ENCODE measurements around the gene MYO1D.
"Not testable (repeated sequence)": the region's sequence is repeated elsewhere in the genome, so short reads cannot be mapped to it uniquely, and the experiment has no call there.

Gene MYO1D

GRCh38 chr17:32551186-32551955 lies 325.6 kb downstream of the MYO1D start:
- H3K9me3 Mint-ChIP-seq, result no peaks in the 10 kb centered on the region
- no peaks in the 10 kb centered on the region for H3K36me3 Mint-ChIP-seq
- peak overlapping the region; percentile 20 for H3K4me3 Mint-ChIP-seq
- H3K4me1 Mint-ChIP-seq, result peaks cover 49% of the 10 kb centered on the region
- peak overlapping the region; percentile 3 for H3K27ac Mint-ChIP-seq
- no peaks in the 10 kb centered on the region for H3K27me3 Mint-ChIP-seq

GRCh38 chr17:32549559-32549958 lies 327.4 kb downstream of the MYO1D start:
- Mint-ChIP-seq H3K4me1 (peaks cover 39% of the 10 kb centered on the region), H3K27me3 (no peaks in the 10 kb centered on the region), H3K27ac (no peak overlapping the region), H3K9me3 (no peaks in the 10 kb centered on the region), H3K4me3 (no peak overlapping the region), H3K36me3 (no peaks in the 10 kb centered on the region)

DNA sequence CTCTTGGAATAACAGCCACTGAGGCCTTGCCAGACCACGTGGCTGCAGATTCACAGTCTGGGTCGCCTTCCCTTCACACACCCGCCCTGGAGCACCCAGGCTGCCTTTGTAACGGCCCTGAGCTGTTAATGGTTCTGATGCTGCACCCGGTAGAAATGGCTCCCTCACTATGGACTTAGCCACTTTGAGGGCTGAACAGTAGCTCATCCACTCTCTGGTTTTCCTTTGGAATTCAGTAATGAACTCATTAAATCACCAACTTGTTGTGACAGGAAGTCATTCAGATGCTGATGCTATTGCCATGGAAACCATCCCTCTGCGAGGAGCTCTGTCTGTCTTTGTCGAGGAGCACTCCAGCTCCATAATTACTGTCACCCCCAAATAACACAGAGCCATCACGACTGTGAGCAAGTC lies 330.9 kb downstream of the MYO1D start:
- Mint-ChIP-seq H3K27ac (no peak overlapping the region), H3K36me3 (no peaks in the 10 kb centered on the region)

DNA sequence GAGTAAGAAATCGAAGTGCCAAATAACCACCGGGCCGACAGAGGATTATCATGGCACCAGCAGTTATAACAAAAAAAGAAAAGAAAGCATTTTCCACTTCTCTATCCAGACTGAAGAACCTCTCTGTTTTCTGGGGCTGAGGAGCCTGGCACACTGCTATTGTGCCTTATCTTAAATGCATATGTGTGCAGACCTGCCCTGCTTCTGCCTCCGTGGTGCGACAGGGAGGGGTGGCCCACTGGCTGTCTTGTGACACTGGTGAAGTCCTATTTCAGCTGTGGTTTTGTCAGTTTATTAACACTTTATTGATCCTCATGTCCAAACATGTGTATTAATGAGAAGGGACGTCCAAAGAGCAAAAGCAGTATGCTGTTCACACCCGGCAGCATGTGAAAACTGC lies 334.7 kb downstream of the MYO1D start:
- no peak overlapping the region for H3K27ac Mint-ChIP-seq
- H3K4me1 Mint-ChIP-seq, result no peaks in the 10 kb centered on the region
- H3K36me3 Mint-ChIP-seq, result no peaks in the 10 kb centered on the region
- no peaks in the 10 kb centered on the region for H3K27me3 Mint-ChIP-seq
- no peak overlapping the region for H3K4me3 Mint-ChIP-seq
- no peaks in the 10 kb centered on the region for H3K9me3 Mint-ChIP-seq

More for the DNA sequence above, 330.9 kb downstream of the MYO1D start:
- Mint-ChIP-seq H3K27me3 (no peaks in the 10 kb centered on the region), H3K4me1 (peaks cover 8% of the 10 kb centered on the region), H3K9me3 (no peaks in the 10 kb centered on the region), H3K4me3 (no peak overlapping the region)

- Mint-ChIP-seq H3K27ac (no peak overlapping the region), H3K4me3 (no peak overlapping the region), H3K36me3 (no peaks in the 10 kb centered on the region), H3K4me1 (no peaks in the 10 kb centered on the region), H3K9me3 (no peaks in the 10 kb centered on the region), H3K27me3 (no peaks in the 10 kb centered on the region)
Measured at GRCh38 chr17:32541640-32542039, 335.3 kb downstream of the MYO1D start.

DNA sequence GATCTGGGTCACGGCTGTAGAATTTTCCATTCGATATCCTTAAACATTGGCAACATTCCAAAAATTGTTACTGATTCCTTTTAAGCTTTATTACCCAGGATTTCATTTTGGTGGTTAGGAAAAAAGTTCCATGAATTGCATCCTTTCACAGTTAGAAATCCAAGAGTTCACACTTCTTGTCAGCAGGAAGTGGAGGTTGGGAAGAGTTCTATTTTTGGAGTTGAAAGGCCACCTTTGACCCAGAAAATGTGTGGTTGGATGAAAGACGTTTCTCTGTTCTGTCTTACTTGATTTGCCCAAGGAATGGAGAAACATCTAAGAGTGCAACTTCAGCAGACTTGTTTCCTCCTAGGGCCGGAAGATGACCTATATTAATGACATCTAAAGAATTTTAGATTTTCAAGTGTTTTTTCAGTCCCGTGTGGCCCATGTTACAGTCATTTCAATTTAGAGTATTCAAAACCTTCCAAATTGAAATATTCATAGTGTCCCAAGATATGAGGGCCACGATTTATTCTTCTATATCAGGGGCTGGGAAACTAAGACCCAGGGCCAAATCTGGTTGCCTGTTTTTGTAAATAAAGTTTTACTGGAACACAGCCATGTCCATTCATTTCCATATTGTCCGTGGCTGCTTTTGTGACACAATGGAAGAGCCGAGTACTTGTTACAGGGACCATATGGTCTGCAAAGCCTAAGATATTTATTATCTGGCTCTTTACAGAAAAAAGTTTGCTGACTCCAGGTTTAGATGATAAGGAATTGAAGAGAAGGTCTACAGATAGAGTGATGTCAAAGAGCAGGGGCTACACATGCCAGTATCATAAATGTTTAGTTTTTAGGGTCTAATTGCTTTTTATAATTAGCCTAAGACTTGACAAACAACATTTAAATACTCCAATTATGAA lies 339.9 kb downstream of the MYO1D start:
- H3K4me3 Mint-ChIP-seq, result no peak overlapping the region
- no peaks in the 10 kb centered on the region for H3K9me3 Mint-ChIP-seq
- peaks cover 9% of the 10 kb centered on the region for H3K4me1 Mint-ChIP-seq
- no peaks in the 10 kb centered on the region for H3K27me3 Mint-ChIP-seq
- H3K36me3 Mint-ChIP-seq, result no peaks in the 10 kb centered on the region
- no peak overlapping the region for H3K27ac Mint-ChIP-seq

DNA sequence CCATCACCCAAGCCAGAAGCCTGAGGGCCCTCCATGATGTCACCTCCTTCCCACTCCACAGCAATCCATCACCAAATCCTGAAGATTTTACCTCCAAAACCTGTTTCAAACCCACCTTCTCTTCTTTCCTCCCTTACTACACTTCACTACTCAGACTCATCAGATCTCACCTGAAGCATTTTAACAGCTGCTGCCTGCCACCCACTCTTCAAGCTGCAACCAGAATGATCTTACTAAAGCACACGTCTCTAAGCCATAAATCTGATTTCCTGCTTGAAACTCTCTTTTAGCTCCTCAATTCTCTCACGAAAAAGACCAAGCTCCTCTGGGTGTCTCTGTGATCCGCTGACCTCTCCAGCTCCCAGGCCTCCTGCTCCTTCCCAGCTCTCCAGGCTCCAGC lies 343.6 kb downstream of the MYO1D start:
- Mint-ChIP-seq H3K4me1 (peaks cover 18% of the 10 kb centered on the region), H3K27me3 (no peaks in the 10 kb centered on the region), H3K27ac (no peak overlapping the region), H3K4me3 (no peak overlapping the region), H3K36me3 (no peaks in the 10 kb centered on the region), H3K9me3 (no peaks in the 10 kb centered on the region)

GRCh38 chr17:32529604-32530003 lies 347.3 kb downstream of the MYO1D start:
- no peaks in the 10 kb centered on the region for H3K27me3 Mint-ChIP-seq
- no peaks in the 10 kb centered on the region for H3K9me3 Mint-ChIP-seq
- H3K4me1 Mint-ChIP-seq, result peaks cover 41% of the 10 kb centered on the region
- H3K27ac Mint-ChIP-seq, result no peak overlapping the region
- no peaks in the 10 kb centered on the region for H3K36me3 Mint-ChIP-seq
- no peak overlapping the region for H3K4me3 Mint-ChIP-seq

DNA sequence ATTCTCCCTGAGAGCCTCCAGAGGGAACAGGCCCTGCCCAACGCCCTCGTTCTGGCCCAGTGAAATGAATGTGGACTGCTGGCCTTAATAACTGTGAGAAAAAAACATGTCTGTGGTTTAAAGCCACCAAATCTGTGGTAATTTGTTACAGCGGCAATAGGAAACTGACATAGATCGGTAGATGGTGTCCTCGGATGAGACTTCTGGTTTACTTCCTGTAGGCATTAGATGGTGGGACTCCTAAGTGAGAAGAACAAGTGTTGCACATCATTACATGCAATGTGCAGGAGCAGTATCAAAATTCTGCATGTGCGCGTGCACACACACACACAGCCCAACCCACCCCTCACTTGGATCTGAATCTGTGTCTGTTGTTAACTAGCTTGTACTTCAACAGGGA lies 348.1 kb downstream of the MYO1D start:
- no peaks in the 10 kb centered on the region for H3K27me3 Mint-ChIP-seq
- peaks cover 46% of the 10 kb centered on the region for H3K4me1 Mint-ChIP-seq
- no peak overlapping the region for H3K4me3 Mint-ChIP-seq
- no peaks in the 10 kb centered on the region for H3K9me3 Mint-ChIP-seq
- H3K36me3 Mint-ChIP-seq, result no peaks in the 10 kb centered on the region
- H3K27ac Mint-ChIP-seq, result peak overlapping the region; percentile 15

GRCh38 chr17:32527146-32527545 lies 349.8 kb downstream of the MYO1D start:
- peaks cover 52% of the 10 kb centered on the region for H3K4me1 Mint-ChIP-seq
- no peaks in the 10 kb centered on the region for H3K36me3 Mint-ChIP-seq
- no peak overlapping the region for H3K4me3 Mint-ChIP-seq
- no peaks in the 10 kb centered on the region for H3K9me3 Mint-ChIP-seq
- no peaks in the 10 kb centered on the region for H3K27me3 Mint-ChIP-seq
- H3K27ac Mint-ChIP-seq, result no peak overlapping the region

- H3K36me3 Mint-ChIP-seq, result no peaks in the 10 kb centered on the region
- no peaks in the 10 kb centered on the region for H3K9me3 Mint-ChIP-seq
- H3K27me3 Mint-ChIP-seq, result no peaks in the 10 kb centered on the region
- no peak overlapping the region for H3K27ac Mint-ChIP-seq
- peaks cover 67% of the 10 kb centered on the region for H3K4me1 Mint-ChIP-seq
- no peak overlapping the region for H3K4me3 Mint-ChIP-seq
Measured at GRCh38 chr17:32525122-32525521, 351.8 kb downstream of the MYO1D start.

- Mint-ChIP-seq H3K4me1 (peaks cover 73% of the 10 kb centered on the region), H3K27ac (peak overlapping the region; percentile 95)
- H3K9me3 Mint-ChIP-seq, H3K4me3 Mint-ChIP-seq, H3K36me3 Mint-ChIP-seq, H3K27me3 Mint-ChIP-seq: not testable (repeated sequence)
Measured at GRCh38 chr17:32524553-32524880, 352.4 kb downstream of the MYO1D start.

GRCh38 chr17:32523827-32524552 lies 352.9 kb downstream of the MYO1D start:
- peaks cover 74% of the 10 kb centered on the region for H3K4me1 Mint-ChIP-seq
- H3K27me3 Mint-ChIP-seq, result no peaks in the 10 kb centered on the region
- H3K27ac Mint-ChIP-seq, result peak overlapping the region; percentile 95
- H3K4me3 Mint-ChIP-seq, result peak overlapping the region; percentile 82
- H3K9me3 Mint-ChIP-seq, result no peaks in the 10 kb centered on the region
- H3K36me3 Mint-ChIP-seq, result no peaks in the 10 kb centered on the region

GRCh38 chr17:32523017-32523680 lies 353.8 kb downstream of the MYO1D start:
- H3K4me1 Mint-ChIP-seq, result peaks cover 74% of the 10 kb centered on the region
- H3K36me3 Mint-ChIP-seq, result no peaks in the 10 kb centered on the region
- H3K27ac Mint-ChIP-seq, result peak overlapping the region; percentile 76
- no peaks in the 10 kb centered on the region for H3K9me3 Mint-ChIP-seq
- H3K4me3 Mint-ChIP-seq, result peak overlapping the region; percentile 45
- H3K27me3 Mint-ChIP-seq, result no peaks in the 10 kb centered on the region

DNA sequence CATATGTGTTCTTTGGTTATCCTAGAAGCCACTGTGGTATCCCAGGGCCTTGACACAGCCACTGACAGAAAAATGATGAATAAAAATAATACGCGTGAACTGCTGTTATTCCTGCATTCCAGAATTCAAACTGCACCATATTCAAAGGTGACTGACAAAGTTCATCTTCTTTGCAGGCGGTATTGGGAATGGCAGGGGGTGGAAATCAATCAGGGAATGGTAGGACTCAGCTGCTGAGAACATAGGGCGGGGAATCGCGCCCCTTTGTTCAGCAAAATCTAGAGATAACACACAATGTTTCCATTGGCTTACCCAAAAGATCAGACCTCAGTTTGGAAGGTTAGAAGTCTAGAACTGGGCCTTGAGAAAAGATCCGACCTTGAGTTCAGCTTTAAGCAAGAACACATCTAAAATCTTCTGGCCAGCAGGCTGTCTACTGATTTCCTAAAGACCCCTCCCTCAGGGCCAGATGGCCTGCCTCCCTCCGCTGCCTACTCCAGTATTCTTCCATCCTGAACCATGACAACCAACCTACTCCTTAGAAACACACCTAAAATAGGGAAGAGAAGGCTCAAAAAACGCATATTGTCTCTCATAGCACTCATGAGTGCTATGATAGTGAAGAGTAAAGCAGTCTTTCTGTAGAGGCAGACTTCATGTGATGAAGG lies 356.1 kb downstream of the MYO1D start:
- H3K27me3 Mint-ChIP-seq, result no peaks in the 10 kb centered on the region
- H3K9me3 Mint-ChIP-seq, result no peaks in the 10 kb centered on the region
- peak overlapping the region; percentile 78 for H3K4me3 Mint-ChIP-seq
- peak overlapping the region; percentile 80 for H3K27ac Mint-ChIP-seq
- H3K36me3 Mint-ChIP-seq, result no peaks in the 10 kb centered on the region
- H3K4me1 Mint-ChIP-seq, result peaks cover 83% of the 10 kb centered on the region

Measured in activated naive CD4-positive, alpha-beta T cell treated with anti-CD3 and anti-CD28 coated beads, Interleukin-2, amount 50 U/mL, for 24 hours (primary cell).